Measurements from ENCODE around the gene TMEM174. TPM values are rescaled to one million over a fixed set of nuclear protein-coding genes. Genes with fewer than 3 reads are reported as not detected.
A peak's percentile ranks its signal among the peaks of the same experiment; 100 is the strongest.

Gene TMEM174
- total RNA-seq, 3 donors from 2014 or later = not detected

DNA sequence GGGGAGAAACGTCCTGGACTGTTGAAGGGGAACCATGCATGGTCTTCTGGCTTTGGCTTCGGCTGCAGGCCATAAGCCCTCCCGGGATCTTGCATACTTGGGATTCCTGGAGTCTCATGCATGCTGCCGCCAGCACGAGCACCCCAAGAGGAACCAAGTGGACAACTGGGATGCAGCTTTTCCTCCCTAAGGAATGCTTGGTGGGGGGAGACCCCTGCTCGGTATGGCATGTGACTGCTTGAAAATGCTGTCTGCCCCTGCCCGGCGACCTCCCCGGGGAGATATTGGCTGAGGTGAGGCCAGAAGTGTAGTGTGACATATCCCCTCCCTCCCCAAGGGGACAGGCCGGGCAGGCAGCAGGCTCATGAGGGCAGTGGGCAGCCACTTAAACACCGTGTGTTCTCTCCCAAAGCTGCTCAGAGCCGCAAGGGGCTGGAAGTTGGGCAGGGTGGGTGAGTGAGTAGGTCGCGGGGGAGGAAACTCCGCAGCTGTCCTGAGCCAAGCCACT, 36.9 kb upstream of the TMEM174 start:
- TF ChIP-seq, protein P1, sequence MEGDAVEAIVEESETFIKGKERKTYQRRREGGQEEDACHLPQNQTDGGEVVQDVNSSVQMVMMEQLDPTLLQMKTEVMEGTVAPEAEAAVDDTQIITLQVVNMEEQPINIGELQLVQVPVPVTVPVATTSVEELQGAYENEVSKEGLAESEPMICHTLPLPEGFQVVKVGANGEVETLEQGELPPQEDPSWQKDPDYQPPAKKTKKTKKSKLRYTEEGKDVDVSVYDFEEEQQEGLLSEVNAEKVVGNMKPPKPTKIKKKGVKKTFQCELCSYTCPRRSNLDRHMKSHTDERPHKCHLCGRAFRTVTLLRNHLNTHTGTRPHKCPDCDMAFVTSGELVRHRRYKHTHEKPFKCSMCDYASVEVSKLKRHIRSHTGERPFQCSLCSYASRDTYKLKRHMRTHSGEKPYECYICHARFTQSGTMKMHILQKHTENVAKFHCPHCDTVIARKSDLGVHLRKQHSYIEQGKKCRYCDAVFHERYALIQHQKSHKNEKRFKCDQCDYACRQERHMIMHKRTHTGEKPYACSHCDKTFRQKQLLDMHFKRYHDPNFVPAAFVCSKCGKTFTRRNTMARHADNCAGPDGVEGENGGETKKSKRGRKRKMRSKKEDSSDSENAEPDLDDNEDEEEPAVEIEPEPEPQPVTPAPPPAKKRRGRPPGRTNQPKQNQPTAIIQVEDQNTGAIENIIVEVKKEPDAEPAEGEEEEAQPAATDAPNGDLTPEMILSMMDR (IDR thresholded peaks at IDR 0.05) = no peak
- ATAC-seq = peak; percentile 2
- no peak overlapping the region for H3K4me3 ChIP-seq
- intact Hi-C loops (cut with DNase I, micrococcal nuclease) = no loop called here
- H3K4me1 ChIP-seq (ENCODE audit: low read depth) = peaks cover 18% of the 10 kb centered on the region
- H3K36me3 ChIP-seq (ENCODE audit: low read depth) = no peaks in the 10 kb centered on the region
- no peaks in the 10 kb centered on the region for H3K9me3 ChIP-seq
- no peak for DNase-seq

DNA sequence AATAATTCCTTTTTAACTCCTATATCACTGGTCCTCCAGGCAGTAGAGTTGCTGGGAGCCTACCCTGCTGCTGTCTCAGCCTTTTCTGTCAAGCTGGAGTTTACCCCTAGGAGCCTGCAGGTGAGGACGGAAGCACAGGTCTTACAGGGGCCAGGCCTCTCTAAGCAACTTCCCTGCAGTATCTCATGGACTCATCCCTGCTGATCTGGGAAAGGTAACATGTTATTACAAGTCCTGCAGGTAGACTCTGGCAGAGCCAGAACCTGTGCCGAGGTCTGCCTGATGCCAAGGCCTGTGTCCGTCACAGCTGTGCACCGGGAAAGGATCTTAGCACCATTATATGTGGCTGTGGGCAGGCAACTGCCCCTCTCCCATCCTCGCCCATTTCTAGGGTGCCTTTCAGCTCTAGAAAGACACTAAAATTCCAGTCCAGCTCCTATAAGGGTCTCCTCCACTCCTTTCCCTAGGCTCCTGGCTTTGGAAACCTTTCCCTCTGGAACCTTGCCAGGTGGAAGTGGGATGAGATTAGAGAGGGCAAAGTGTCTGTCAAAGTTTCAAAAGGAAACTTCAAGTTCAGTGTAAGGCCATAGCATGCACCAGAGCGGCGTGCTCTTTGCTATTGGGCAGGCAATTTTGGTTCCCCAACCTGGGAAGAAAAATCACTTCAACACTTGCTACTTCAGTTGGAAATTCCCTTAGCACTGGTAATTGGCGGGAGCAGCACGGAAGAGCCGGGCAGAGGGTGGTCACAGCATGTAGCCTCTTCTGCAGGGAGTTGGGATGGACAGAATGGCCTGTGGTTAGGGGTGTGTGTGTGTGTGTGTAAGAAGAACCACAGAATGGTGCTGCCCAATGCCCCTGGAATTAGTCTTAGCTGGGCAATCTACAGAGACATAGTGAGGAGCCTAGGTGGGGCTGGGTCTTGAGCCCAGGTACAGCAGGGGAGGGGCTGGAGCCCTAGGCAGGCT, 35.1 kb upstream of the TMEM174 start:
- ATAC-seq (no peak), DNase-seq (no peak)
- Histone ChIP-seq H3K9me3 (no peaks in the 10 kb centered on the region), H3K4me1 (ENCODE audit: low read depth) (peaks cover 4% of the 10 kb centered on the region), H3K36me3 (ENCODE audit: low read depth) (no peaks in the 10 kb centered on the region), H3K4me3 (no peak overlapping the region)
- TF ChIP-seq, protein P1 (IDR thresholded peaks at IDR 0.05) = no peak
- intact Hi-C loops (cut with DNase I, micrococcal nuclease) = no loop called here

DNA sequence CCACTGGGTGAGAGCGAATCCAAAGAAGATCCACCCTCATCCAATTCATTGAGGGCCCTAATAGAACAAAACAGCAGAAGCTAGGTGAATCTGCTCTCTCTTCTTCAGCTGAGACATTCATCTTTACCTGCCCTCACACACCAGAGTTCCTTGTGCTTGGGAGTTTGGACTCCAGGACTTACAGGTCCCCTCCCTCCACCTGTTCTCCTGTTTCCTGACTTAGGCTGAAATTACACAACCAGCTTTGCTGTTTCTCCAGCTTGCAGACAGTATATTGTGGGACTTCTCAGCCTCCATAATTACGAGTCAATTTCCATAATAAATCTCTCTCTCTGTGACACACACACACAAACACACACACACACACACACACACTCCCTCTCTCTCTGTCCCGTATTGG, 33.5 kb upstream of the TMEM174 start:
- DNase-seq = no peak

DNA sequence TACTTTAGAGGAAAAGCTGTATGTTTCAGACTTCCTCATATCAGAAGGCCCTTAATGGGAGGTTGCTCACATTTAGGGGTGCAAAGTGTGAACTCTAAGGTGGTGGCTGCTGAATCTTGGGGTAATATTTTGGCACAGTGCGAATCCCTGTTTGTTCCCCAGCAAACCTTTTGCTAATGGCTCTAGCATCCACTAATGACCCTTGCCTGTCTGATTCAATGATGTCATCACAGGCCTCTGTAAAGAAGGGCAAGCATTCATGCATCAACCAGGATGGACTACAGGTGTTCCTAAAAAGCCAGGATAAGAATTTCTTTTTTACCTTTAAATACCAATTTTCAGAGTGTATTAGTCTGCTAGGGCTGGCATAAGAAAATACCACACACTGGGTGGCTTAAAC, 32.2 kb upstream of the TMEM174 start:
- DNase-seq (no peak), ATAC-seq (no peak)
- Histone ChIP-seq H3K36me3 (ENCODE audit: low read depth) (no peaks in the 10 kb centered on the region), H3K4me3 (no peak overlapping the region), H3K4me1 (ENCODE audit: low read depth) (peaks cover 4% of the 10 kb centered on the region), H3K9me3 (no peaks in the 10 kb centered on the region)
- intact Hi-C loops (cut with DNase I, micrococcal nuclease) = no loop called here
- TF ChIP-seq, protein P1 (IDR thresholded peaks at IDR 0.05) = no peak

More for the DNA sequence above, 33.5 kb upstream of the TMEM174 start:
- Histone ChIP-seq H3K9me3 (no peaks in the 10 kb centered on the region), H3K36me3 (ENCODE audit: low read depth) (no peaks in the 10 kb centered on the region), H3K4me3 (no peak overlapping the region), H3K4me1 (ENCODE audit: low read depth) (peaks cover 4% of the 10 kb centered on the region)
- intact Hi-C loops (cut with DNase I, micrococcal nuclease) = no loop called here
- TF ChIP-seq, protein P1 (IDR thresholded peaks at IDR 0.05) = no peak
- peak; percentile 81 for ATAC-seq

DNA sequence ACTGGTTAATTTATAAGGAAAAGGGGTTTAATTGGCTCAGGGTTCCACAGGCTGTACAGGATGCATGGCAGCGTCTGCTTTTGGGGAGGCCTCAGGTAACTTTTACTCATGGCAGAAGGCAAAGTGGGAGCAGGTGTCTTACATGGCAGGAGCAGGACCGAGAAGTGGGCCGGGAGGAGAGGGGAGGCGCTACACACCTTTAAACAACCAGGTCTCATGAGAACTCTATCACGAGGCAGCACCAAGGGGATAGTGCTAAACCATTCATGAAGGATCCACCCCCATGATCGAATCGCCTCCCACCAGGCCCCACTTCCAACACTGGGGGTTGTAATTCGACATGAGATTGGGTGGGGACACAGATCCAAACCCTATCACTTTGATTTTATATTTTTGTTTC, 31.0 kb upstream of the TMEM174 start:
- ATAC-seq (no peak), DNase-seq (no peak)
- Histone ChIP-seq H3K36me3 (ENCODE audit: low read depth) (no peaks in the 10 kb centered on the region), H3K9me3 (no peaks in the 10 kb centered on the region), H3K4me1 (ENCODE audit: low read depth) (peaks cover 4% of the 10 kb centered on the region), H3K4me3 (no peak overlapping the region)
- intact Hi-C loops (cut with DNase I, micrococcal nuclease) = no loop called here
- TF ChIP-seq, protein P1 (IDR thresholded peaks at IDR 0.05) = no peak

All from mucosa of descending colon (tissue), 3 donors.